HS-5 (cell line): ENCODE results near the gene SH3PXD2B.

Experiments used
- DNase-seq: peaks from one replicate; pipeline ENCODE4 v3.0.0-alpha.2; 2012; ENCODE audit warnings: low read depth

SH3PXD2B gene

DNA sequence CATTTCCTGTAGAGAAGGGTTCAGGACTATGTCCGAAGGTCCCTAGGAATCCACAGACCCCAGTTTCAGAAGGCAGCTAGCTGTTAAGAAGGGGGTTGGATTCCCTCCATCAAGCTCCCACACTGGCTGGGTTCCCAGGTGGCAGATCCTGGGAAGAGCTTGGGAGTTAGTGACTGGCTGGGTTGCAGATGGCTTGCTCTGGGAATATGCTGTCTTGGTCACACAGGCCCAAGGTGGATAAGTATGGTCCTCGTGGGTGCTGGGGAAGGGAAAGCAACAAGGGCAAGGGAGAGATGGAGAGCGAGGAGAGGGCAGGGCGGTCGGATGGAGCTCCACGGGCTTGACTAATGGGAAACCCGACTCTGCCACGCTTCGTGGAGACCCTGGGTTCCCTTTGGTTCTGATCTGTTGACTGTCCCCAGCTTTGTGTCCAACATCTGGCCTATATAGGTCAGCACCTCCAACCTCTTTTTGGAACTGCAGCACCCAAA is 17.4 kb downstream of the SH3PXD2B start:
- no peak for DNase-seq

DNA sequence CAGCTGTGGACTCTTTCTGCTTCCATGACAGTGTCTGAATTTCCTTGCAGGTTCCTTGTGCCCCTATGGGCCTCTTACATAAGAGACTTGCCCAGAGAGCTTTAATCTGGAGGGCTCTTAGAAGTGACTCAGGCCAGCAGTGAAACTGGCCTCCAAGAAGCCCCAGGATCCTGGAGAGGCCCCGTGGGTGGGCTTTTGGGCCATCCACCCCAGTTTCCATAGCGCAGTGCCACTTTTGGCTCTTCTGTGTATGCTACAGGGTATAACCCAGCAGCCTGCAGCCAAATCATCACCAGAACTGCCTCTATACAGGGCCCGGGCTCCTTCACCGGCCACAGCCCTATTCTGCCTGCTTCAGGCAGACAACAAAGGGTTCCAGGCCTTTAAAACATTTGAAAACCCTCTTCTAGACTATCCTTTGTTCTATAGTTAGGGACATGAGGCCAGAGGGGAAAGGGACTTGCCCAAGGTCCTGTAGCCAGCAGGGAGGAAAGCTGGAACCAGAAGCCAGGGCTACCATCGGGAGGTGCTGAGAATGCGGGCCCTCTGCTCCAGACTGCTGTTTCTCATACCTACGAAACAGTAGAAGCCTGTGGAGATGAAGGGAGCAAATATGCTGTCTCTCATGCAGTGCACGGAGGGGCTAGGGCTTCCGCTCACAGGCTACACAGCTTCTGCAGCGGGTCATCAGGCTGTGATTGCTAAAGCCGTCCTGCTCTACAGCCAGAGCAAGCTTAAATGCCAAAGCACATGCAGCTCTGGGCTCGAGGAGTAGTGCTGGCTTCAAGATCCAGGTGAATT is 18.0 kb downstream of the SH3PXD2B start:
- no peak for DNase-seq

DNA sequence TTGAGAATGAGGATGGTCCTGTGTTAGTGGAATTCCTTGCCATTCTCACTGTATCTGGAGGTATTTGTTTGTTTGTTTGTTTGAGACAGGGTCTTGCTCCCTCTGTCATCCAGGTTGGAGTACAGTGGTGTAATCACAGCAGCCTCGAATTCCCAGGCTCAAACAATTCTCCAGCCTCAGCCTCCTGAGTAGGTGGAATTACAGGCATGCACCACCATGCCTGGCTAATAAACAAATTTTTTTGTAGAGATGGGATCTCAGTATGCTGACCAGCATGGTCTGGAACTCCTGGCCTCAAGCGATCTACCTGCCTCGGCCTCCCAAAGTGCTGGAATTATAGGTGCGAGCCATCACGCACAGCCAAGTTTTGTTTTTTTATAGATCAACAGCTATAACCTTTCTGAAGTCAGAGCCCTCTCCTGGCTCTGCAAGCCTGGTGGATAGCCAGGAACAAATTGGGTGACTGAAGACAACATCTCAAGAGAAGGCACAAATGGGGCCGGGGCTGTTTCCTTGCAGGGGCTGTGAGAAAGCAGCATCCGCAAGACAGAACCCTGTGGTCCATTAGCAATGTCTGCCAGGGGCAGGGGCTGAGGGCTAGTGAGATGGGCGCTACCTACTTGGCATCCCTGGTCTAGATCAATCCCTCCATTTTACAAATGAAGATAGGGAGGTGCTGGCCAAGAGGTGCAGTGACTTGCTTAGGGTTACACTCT is 18.8 kb downstream of the SH3PXD2B start:
- no peak for DNase-seq

DNA sequence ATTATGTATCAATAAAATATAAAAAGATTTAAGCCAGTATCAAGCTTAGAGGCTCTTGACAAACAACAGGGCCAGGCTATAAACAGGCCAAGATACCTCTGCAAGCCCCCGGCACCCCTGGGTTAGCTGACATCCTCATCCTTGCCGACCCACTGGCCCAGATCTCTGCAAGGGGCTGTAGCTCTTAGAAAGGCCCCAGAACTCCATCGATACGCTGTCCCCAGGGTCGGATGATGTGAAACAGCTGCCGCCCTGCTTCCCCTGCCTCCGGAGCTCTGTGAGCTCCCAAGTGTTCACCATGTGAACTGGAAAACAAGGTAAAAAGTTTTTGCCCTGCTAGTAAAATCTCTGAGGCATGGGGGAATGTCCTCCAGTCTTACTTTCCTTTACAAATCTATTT is 20.1 kb downstream of the SH3PXD2B start:
- DNase-seq = no peak

DNA sequence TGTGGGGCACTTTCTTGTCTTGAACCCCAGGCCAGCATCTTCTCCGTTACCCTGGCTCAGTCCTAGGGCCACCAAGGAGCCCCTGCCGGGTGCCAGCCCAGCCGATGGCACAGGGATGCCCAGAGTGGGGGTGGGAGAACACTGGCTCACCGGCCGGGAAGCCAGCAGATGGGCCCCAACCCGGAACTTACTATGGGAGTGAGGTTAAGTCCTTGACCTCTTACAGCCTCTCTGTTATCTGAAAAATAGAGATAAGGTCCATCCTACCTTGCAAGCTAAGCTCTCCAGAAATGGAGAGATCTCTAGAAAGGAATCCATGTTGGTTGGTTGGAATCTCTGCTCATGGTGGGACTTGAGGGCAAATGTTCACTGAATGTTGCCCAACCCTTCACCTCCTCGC is 20.8 kb downstream of the SH3PXD2B start:
- no peak for DNase-seq

DNA sequence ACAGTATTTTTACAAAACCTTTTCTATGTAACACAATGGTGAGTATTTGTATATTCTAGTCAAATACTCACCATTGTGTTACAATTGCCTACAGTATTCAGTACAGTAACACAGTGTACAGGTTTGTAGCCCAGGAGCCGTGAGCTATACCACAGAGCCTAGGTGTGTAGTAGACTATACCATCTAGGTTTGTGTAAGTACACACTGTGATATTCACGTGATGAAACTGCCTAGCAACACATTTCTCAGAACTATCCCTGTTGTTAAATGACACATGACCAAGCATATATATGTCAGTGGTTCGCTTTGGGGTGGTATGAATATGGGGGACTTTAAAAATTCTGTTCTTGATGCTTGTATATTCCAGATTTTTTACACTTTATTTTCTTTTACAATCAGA is 21.3 kb downstream of the SH3PXD2B start:
- DNase-seq = no peak

DNA sequence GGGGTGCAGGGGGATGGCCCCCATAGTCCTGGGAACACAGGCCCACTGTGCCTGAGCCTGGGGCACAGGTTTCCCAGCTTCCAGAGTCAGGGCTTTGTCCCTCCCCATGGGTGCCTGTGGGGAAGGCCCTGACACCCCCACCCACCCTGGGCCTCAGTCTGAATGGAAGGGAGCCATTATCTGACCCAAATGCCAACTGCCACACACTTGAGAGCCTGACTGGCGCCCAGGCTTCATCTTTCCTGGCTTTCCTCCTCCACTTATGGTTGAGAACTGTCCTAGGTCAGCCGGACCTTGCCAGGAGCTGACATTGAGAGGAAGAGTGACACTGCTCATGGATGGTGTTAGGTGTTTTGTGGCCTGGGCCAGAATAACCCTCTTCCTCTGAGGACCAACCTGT is 24.0 kb downstream of the SH3PXD2B start:
- DNase-seq = no peak

DNA sequence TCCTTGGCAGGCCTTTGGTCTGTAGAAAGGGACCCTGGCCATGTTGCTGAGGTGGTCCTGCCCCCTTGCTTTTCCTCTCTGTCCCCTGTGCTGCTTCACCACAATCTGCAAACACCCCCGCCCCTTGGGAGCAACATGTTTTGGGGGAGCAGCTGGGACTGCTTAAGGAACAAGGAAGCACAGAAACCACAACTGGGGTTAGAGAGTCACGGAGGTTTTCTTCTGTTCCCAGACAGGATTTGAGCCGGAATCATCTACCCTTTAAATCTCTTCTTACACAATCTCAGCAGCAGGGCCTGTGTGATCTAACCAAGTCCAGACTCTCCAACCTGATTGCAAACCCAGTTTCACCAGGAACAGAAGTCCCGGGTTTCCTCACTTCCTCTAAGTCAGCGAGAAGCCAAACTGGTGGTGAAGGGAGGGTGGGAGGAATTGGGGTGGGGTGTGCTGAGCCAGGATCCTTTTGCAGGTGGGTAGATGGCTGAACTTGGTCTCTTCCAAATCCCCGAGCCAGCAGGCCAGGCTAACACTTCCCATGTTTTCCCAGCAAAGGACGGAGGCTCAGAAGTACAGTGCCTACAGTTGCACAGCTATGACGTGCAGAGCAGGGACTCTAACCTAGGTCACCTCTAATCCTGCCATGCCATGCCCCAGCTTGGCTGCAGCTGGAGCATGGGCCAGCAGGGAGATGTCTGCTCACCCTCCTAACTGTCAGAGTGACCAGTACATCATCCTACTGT is 25.0 kb downstream of the SH3PXD2B start:
- DNase-seq = no peak

DNA sequence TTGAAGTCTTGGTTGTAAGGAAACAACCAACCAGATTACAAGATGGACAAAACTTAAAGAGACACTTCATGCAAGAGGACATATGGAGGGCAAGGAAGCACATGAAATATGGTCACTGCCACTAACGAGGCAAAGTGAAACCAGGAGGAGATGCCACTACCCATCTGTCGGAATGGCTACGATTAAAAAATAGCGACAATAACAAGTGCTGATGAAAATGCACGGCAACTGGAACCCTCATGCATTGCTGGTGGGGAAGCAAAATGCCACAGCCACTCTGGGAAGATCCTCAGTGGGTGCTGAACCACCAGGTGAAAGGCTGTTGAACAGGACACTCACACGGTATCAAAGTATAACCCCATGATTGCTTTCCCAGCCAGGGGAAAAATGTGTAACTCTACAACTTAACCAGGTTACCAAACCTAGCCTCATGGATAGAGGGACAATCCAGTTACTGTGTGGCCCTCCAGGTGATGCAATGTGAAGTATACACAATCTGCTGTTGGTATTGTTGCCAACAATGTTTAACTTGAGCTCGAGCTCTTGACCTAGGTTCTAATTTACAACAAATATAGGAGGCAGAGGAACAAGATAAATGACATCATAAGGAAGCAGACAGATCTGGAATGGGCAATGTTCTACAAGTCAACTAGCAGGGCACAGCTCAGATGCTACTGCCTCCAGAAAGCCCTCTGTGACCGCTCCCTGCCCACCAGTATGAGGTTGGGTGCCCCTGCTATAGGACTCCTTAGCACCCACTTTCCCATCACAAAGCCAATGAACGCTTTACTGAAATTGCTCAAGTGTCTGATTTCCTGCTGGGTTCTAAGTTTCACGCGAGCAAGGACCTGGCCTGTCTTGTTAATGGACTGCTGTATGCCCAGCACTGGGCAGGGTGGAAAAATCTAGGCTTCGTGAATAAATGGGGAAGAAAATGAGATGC is 25.8 kb downstream of the SH3PXD2B start:
- no peak for DNase-seq

DNA sequence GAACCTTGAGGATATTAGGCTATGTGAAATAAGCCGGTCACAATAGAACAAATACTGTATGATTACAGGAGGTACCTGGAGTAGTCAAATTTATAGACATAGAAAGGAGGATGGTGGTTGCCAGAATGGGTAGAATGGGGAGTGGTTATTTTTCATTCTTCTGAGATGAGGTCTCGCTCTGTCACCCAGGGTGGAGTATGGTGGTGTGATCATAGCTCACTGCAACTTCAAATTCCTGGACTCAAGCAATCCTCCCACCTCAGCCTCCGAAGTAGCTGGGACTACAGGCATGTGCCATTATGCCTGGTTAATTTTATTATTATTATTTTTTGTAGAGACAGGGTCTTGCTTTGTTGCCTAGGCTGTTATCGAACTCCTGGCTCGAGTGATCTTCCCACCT is 27.1 kb downstream of the SH3PXD2B start:
- no peak for DNase-seq

DNA sequence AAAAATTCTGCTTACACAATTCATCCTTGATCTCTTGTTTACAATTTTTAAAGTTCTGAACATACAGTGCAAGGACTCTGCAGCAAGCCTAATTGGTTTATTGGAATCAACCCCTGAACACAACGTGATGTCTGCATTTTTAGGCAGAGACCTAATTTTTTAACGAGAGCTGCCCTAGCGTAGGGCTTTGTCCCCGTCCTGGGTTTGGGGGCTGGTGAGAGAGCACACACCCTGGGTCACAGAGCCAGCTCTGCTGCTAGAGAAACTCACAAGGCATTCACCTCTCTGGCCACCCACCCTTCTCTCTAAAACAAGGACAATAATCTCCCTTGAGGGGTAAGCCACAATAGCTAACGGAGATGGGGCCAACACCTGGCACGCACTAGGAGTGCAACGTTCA is 28.2 kb downstream of the SH3PXD2B start:
- no peak for DNase-seq

DNA sequence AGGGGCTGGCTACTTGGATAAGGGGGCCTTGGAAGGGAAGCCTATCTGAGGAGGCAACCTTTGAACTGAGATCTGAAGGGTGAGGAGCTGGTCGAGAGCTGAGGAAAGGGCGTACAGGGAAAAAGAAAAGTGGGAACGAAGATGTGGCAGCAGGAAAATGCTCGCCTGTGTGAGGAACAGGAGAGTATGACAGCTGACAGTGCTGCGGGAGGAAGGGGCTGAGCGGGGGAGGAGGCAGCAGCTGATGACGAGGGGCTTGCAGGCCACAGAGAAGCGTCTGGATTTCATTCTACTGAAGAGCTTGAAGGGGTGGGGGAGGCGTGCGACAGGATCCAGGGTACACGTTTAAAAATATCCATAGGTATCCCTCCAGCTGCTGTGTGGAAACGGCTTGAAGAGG is 28.9 kb downstream of the SH3PXD2B start:
- no peak for DNase-seq

DNA sequence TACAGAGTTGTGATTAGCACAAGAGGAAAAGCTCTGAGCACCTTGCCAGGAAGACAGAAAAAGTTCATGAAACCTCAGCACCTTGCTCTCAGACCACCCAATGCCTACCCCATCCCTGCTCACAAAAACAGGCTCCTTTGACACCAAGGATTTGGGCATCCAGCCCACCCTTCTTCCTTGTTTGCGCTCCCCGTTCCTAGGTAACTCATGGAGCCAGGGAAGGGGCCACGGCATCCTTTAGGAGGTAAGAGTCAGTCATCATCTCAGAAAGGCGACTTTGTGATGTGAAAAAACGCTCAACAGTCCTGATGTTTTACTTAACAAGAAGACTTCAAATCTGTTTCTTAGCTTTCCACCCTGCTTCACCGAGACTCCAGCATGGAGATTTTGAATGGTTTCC is 29.5 kb downstream of the SH3PXD2B start:
- no peak for DNase-seq

DNA sequence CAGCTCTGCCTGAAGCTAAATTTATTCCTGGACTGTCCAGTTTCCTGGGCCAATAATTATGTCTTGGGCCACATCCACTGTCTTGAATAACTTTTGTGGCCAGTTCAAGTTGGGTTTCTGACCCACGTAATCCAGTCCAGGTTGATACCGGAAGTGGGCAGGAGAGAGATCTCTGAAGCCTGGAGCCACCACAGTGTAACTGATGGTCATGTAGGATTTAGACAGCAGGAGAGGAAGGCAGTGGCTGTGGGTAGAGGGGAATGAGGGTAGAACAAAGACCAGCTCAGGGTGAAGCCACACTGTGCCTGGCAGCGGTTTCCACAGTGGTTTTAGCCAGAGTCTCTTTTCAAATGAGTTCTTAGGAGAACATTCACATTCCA is 30.2 kb downstream of the SH3PXD2B start:
- no peak for DNase-seq

DNA sequence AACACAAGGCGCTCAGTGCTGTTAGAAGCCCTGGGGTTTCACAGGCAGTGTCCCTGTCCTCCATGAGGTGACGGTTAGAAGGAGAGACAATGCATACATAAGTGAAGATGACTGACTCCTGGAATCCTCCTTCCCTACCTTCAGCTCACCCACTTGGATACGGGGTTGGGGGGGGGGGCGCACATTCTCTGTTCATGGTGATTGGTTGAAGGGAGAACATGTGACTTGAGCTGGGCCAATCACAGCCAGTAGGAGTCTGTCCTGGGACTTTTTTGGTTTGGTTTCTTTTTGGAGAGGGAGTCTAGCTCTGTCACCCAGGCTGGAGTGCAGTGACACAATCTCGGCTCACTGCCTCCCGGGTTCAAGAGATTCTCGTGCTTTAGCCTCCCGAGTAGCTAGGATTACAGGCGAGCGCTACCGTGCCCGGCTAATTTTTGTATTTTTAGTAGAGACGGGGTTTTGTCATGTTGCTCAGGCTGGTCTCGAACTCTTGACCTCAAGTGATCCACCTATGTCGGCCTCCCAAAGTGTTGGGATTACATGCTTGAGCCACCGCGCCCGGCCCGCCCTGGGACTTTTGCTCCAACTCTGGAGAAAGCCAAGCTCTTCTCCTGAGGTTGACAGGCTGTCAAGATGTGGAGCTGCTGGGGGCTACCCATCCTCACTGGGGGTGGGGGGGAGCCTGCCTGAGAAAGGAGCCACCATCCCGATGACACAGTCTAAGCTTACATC is 30.8 kb downstream of the SH3PXD2B start:
- DNase-seq = no peak

DNA sequence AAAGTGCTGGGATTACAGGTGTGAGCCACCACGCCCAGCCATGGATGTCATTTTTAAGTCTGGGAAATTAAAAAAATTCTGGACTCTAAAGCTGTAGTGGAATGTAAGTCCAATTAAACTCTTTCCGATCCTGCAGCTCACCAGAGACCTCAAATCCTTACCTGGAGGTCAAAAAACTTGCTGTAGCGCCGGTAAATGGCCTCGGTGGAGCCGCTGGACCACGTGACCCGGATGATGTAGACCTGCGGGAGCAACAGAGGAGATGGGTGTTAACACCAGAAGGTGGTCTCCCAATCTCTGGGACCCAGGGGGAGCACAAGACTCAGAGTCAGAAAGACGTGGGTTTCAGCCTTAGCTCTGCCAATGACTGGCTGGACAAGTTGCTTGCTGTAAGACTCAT is 32.1 kb downstream of the SH3PXD2B start:
- DNase-seq = no peak

DNA sequence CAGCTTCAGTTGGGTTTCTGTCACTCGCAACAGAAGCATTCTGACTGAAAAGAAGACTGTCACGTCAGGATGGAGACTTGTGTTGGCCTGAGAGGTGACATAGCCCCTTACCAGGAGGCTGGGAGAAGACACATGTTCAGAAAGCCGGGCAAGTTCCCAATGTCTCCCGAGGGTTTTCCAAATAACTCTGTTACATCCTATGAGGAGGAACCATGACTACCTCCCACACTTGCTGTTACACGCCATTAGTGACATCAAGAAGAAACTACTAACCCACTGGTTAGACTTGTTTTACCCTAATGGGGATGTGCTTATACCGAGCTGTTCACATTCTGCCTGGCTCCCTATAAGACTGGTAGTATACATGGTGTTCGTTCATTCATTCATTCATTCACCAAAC is 33.3 kb downstream of the SH3PXD2B start:
- DNase-seq = no peak

DNA sequence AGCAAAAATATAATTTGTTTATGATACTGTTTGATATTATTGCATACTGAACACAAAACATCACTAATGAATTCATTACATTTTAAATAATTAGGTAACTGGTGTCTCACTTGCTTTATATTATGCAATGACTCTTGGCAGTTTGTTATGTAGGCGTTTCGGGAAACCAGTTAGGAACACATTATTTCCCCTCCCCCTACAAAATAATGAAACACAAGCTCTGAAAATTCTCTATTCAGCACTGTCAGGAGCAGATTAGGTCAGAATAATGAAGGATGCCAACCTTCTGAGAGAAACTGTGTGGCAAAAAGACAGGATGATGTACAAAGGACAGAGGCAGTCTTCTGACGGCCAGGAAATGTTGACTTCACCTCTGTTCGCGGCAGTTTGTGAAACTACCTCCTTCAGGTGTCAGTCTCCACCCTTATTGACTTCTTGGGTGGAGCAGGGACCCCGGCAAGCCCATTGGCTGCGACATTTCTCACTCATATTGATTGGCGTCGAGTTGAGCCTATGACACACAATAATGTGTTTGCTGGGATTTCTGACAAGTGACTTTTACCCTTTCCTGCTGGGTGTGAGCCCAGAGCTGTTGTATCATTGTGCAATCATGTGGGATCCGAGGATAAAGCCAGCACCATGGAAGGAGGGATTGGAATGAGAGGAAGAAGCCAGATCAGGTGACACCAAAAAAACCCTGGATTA is 33.9 kb downstream of the SH3PXD2B start:
- peak; percentile 80 for DNase-seq

DNA sequence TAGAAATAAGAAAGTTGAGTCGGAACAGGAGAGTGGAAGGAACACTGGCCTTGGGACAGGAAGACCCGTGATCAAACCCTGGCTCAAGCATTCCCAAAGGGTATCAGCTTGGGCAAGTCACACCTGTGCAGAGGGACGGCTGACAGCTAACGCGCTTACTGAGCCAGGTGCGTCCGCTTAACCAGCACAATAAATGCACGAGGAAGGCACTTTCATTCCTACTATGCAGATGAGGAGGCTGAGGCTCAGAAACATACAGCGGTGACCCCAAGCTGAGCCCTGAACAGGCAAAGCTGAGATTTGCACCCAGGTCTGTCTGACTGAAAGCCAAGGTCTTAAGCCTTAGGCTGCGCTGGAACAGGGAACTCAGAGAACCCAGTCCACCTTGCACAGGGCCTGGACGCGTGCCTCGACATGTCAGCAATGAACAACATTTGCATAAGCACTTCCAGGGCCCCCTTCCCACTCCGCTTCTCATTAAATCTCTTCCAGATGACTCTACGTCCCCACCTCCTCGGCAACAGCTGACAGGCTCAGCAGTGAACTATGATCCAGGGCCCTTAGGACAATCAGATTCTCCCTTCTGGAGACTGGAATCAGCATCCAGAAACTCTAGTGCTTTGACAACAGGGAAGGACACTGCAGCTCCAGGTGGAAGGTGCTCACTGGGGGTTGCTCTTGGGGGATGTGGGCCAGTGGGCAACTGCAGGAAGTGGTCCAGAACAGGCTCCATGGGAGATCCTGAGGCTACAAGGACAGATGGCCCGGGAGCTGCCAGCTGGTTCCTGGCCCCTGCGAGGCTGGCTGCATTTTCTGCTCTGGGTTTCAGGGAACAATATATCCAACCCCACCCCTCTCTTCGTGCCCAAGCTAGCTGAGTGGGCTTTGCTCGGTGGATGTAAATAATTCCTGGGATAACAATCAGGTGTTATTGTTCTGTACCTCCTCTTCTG is 35.2 kb downstream of the SH3PXD2B start:
- DNase-seq = no peak
